Fibroblast of villous mesenchyme (primary cell): ENCODE measurements around the gene S1PR4. TPM values are rescaled to one million over a fixed set of nuclear protein-coding genes. Genes with fewer than 3 reads are reported as not detected.

ENCODE experiments used
- DNase-seq: peaks from one replicate; pipeline ENCODE4 v3.0.0-alpha.2; 2010; ENCODE audit warnings: low read depth
- H3K4me3 ChIP-seq: 2 replicates; pipeline ENCODE4 v1.5.1; 2011; ENCODE audit warnings: low read depth, mild to moderate bottlenecking, low read length
- CTCF ChIP-seq: IDR thresholded peaks from 2 replicates; pipeline ENCODE4 v1.5.1; 2012; ENCODE audit warnings: low read depth, mild to moderate bottlenecking, low read length; ENCODE audit not compliant: insufficient read depth
- total RNA-seq: library from RNA; depleted of rRNA; stranded (reverse); fragments of >200 nt; gene quantifications from 2 replicates; pipeline ENCODE4 v1.2.3, GENCODE V29; 2012

Gene S1PR4
- total RNA-seq, 1 donor = not detected

DNA sequence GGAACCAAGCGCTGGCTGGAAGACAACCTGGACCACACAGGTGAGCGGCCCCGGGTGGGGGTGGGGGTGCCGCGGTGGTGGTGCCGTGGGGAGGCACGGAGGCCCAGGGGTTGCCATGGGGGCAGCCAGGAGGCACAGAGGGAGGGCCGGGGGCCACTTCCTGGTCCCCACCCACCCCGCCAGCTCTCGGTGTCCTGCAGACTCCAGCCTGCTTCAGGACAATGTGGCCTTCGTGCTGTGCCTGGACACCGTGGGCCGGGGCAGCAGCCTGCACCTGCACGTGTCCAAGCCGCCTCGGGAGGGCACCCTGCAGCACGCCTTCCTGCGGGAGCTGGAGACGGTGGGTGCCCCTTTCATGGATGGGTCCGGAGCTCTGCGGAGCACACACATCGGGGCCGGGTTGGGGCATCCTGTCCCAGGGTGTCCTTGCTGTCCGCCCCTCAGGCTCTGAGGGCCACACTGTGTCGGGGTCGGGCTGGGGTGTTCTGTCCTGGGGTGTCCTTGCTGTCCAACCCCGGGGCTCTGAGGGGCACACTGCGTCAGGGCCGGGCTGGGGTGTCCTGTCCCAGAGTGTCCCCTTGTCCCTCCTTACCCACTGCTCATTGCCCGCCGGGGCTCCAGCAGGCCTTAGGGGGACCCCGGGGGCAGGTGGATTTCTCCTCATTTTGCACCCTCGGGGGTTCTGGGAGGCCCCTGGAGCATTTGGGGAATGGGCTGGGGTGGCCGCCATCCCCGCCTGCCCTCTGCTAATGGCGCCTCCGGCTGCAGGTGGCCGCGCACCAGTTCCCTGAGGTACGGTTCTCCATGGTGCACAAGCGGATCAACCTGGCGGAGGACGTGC is 25.5 kb downstream of the S1PR4 start:
- TF ChIP-seq CTCF = no peak
- H3K4me3 ChIP-seq = no peak overlapping the region
- no peak for DNase-seq

- no peak for DNase-seq
- no peak for TF ChIP-seq CTCF
- no peak overlapping the region for H3K4me3 ChIP-seq
These were observed 26.2 kb downstream of the S1PR4 start for GRCh38 chr19:3204646-3205275.

- TF ChIP-seq CTCF = no peak
- DNase-seq = no peak
- no peak overlapping the region for H3K4me3 ChIP-seq
These were observed 27.8 kb downstream of the S1PR4 start for GRCh38 chr19:3206216-3206953.

DNA sequence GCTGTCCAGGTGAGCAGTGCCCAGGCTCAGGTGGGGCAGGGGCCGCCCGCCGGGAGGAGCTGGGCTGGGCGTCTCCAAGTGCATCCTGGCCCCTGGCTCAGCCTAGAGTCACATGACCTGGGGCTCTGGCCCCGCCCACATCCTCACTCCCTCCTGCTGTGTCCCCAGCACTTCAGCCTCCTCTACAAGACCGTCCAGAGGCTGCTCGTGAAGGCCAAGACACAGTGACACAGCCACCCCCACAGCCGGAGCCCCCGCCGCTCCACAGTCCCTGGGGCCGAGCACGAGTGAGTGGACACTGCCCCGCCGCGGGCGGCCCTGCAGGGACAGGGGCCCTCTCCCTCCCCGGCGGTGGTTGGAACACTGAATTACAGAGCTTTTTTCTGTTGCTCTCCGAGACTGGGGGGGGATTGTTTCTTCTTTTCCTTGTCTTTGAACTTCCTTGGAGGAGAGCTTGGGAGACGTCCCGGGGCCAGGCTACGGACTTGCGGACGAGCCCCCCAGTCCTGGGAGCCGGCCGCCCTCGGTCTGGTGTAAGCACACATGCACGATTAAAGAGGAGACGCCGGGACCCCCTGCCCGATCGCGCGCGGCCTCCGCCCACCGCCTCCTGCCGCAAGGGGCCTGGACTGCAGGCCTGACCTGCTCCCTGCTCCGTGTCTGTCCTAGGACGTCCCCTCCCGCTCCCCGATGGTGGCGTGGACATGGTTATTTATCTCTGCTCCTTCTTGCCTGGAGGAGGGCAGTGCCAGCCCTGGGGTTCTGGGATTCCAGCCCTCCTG is 29.1 kb downstream of the S1PR4 start:
- TF ChIP-seq CTCF = no peak
- no peak overlapping the region for H3K4me3 ChIP-seq
- DNase-seq = no peak

GRCh38 chr19:3208317-3209207 is 30.0 kb downstream of the S1PR4 start:
- no peak for DNase-seq
- H3K4me3 ChIP-seq = no peak overlapping the region
- TF ChIP-seq CTCF = no peak
